Stimulated activated CD4-positive, alpha-beta T cell treated with anti-CD3 and anti-CD28 coated beads, Interleukin-4, amount 100 ng/mL, for 48 hours (primary cell): ENCODE data around the gene WFIKKN2.
"Not testable (repeated sequence)": the region's sequence is repeated elsewhere in the genome, so short reads cannot be mapped to it uniquely, and the experiment has no call there.

Source experiments
- DNase-seq, 2 donors: peaks; one replicate each; pipeline ENCODE4 v3.0.0-alpha.2; 2020; ENCODE audit warnings: low read depth in 2 of 2

WFIKKN2 gene

GRCh38 chr17:50853781-50854180 is 18.4 kb downstream of the WFIKKN2 start:
- no peak for DNase-seq

GRCh38 chr17:50855708-50856330 is 20.4 kb downstream of the WFIKKN2 start:
- no peak for DNase-seq

- DNase-seq: no peak
Measured at GRCh38 chr17:50856431-50856830, 21.0 kb downstream of the WFIKKN2 start.

DNA sequence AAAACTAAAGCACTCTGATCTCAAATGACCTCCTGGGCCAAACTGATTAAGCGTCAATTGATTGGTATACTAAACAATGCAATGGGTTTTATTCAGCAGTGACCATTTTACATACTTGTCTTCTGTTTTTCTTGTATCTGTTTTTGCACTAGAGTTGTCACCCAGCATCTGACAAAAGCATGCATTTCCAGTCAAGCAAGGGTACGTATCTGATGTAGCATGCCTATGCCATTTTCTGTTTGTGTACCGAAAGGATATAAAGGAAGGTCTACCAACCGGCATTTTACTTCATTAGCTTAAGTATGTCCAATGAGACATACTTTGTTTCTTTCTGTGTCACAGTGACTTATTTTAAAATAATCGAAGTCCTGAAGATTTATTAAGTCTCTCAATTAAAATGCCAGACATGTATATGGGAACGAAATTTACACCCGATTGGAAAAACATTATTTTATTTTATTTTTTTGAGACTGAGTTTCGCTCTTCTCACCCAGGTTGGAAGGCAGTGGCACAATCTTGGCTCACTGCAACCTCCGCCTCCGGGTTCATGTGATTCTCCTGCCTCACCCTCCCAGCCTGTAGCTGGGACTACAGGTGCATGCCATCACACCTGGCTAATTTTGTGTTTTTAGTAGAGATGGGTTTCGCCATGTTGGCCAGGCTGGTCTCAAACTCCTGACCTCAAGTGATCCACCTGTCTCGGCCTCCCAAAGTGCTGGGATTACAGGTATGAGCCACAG is 23.3 kb downstream of the WFIKKN2 start:
- DNase-seq: no peak

DNA sequence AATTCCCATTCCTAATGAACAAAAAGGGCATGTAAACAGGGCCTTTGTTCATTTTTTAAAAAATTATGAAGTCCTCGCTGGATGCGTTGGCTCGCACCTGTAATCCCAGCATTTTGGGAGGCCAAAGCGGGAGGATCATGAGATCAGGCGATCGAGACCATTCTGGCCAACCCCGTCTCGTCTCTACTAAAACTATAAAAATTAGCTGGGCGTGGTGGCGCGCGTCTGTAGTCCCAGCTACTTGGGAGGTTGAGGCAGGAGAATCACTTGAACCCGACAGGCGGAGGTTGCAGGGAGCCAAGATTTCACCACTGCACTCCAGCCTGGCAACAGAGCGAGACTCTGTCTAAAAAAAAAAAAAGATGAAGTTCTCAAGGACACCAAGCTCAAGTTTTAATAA is 24.3 kb downstream of the WFIKKN2 start:
- not testable (repeated sequence) for DNase-seq

DNA sequence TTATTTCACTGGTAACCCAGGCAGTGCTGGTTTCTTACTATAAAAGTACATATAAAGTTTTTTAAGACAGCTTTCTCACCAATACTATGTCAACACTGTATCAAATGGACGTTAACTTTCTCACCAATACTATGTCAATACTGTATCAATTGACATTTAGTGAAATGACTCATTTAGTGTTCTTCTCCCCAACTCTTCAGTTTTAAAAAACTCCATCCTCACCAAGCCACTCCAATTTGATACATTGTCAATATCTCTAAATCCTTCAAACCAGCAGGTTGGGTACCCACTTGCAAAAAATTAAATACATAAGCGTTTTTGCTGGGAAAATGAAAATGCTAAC is 25.9 kb downstream of the WFIKKN2 start:
- DNase-seq: no peak

DNA sequence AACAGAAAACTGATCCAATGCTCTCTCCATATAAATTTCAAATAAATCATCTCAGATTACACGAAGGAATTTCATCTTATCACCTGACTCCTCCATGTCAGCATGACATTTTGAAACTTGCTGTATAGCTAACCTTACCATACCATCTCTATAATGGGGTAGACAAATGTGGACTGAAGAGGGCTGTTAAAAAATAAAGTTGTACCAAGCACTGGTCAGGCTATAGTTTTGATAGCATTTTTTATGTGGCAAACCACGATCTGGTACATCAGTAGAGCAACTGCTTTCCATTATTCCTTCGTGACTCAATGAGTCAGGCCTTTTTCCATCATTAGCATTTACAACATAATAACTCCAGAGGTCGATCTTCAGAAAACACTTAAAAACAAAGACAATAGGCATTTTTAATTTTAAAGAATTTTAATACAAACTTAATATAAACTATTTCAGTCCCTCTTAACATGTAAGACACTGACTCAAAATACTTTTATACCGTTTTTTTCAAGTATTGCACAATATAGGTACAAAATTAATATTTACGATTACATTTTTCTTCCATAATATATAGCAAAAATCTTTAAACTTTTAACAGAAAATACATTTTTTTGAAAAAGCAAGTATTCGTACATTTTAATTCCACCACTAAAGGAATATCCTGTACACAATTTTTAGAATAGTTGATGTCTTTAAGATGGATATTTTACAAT is 26.6 kb downstream of the WFIKKN2 start:
- DNase-seq: no peak

DNA sequence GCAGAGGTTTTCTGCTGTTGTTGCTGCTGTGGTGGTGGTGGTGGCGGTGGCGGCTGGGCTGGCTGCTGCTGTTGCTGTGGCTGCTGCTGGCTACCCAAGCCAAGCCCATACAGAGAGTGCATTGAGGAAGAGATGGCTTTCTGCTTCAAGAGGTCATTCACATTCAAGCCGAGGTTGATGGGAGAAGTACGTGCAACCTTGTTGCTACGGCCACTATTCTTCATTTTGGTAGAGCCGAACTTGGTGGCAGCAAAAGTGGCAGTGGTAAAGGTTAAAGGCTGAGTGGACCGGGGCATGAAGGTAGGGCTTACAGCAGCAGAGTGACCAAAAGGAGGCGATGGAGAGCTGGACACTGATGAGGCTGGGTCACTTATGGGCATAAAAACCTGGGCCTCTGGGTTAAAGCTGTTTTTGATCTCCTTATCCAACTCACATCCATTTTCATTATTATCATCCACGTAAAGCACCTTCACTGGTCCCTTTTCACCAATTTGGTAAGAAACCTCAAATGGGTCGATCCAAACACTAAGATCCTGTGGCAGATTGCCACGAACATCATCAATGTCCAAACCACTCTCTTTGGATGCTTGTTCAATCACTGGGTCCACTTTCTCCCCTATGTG is 27.9 kb downstream of the WFIKKN2 start:
- DNase-seq: peak; percentile 32 to 35

DNA sequence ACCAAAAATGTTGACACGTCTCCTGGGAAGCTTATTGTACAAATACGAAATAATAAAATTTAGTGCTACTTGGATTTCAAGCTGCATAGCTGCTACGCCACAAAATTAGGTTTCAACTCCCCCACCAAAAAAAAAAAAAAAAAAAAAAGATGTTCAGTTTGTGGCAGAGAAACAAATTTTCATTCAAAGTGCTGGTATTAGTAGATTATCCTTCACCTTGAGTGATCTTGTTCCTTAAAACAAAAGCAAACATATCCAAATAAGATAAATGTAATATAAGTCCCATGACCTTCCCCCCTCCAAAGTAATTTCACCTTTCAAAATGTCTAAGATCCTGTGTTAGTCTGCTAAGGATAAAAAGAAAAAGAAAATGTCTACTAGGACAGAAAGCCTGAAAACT is 28.5 kb downstream of the WFIKKN2 start:
- no peak for DNase-seq

GRCh38 chr17:50864747-50865059 is 29.3 kb downstream of the WFIKKN2 start:
- DNase-seq: no peak

DNA sequence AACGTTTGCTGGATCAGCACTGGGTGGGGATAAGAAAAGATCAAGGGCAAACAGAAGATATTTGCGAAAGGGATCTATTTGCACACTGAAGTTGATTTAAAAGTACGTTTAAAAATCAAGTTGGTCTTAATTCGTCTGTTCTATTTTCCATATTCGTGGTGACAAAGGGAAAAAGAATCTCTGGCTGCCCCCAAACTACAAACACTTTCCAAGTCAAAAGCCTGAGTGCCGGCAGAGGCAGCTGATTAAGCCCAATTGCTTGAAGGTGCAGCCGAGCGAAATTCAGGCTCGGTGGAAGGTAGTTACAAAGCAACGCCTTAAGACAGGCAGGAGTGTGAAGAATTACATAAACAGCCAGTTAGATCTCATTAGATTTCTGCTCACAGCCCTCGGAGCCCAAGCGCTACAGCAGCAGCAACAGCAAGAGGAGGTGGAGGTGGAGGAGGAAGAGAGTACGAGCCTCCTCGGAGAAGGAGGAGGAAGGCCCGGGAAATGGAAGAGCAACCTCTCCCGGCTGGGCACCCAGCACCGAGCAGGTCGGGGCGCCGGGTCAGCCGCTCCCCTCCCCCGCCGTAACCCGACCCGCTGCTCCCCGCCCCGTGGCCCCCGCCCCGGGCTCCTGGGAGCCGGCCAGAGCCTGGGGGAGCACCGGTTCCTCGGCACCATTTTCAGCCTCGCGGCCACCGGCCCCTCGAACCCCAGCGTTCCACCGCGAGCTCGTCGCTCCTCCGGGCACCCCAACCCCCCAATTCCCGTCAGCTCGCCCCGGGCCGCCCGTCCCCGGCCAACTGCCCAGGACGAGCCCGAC is 29.9 kb downstream of the WFIKKN2 start:
- DNase-seq: peak; percentile 16 to 22

DNA sequence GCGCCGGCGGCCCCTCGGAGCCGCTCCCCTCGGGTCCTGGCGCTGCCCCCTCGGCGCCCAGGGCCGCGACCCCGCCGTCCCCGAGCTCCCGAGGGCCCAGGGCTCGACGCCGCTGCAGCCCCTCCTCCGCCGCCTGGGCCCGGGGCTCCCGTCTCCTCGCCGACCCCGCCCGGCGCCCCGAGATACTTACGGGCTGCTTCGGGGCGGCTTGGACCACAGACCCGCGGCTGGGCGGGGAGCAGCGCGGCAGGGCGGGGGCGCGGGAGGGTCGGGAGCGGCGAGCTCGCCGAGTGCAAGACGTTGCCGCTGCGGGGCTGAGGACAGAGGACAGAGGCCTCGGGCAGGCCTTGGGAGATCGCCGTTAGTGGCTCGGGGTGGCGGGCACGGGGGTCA is 30.5 kb downstream of the WFIKKN2 start:
- DNase-seq: no peak

DNA sequence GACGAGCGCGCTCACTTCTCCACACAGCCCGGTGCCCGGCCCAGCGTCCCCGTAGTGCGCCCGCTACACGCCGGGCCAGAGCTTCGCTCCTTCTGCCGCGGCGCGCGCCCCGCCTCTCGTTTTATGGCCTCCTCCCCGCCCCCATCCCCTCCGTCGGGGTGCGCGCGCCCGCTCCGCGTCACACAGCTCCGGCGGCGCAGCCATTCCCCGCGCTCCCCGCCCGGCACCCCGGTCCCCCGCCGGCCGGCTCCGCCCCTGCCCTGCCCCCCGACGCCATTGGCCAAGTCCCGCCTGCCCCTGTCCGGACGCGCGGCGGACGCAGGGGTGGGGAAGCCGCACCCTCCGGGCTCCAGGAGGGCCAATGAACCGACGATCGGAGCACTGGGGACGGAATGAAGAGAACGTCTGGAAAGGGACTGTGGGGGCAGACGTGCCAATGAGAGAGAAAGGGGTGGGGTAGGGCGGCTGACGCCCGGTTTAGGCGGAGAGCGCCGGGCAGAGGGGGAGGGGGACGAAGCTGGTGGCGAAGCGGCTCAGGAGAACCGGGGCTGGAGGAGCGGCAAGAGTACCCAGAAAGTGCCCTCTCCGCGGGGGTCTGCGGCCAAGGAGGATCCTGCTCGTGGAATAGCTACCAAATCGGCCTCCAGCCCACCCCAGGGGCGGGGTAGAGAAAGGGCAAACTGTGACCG is 31.0 kb downstream of the WFIKKN2 start, which contains the start of gene TOB1:
Gene TOB1, minus strand, starts transcription at position 94 of the 689 bp plus-strand sequence. CDS start 2,337 bp downstream, outside the sequence.
- peak; percentile 96 for DNase-seq

DNA sequence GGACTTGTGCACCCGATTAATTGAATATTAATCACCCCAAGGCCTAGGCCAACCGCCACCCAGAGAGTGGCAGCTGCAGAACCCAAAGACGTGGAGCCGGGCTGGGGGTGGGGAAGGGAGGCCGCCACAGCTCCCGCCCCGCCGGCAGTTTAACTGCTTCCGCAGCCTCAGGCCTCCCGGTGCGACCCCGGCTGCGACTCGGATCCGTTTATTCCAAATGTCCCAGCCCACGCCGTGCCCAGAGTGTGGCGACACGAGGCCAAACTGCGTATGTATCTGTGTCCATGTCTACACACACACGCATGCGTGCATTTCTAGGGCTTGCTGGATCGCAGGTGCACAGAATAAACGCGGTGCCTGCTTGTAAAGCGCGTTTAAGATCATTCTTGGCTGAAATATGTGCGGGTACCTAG is 31.6 kb downstream of the WFIKKN2 start:
- DNase-seq: peak; percentile 53 to 57

- peak; percentile 70 to 80 for DNase-seq
Measured at GRCh38 chr17:50867363-50868139, 32.2 kb downstream of the WFIKKN2 start.

- DNase-seq: no peak
Measured at GRCh38 chr17:50868140-50868438, 32.7 kb downstream of the WFIKKN2 start.

GRCh38 chr17:50868602-50869001 is 33.2 kb downstream of the WFIKKN2 start:
- DNase-seq: no peak

GRCh38 chr17:50871364-50871763 is 36.0 kb downstream of the WFIKKN2 start:
- no peak for DNase-seq

- no peak for DNase-seq
Measured at GRCh38 chr17:50871898-50872297, 36.5 kb downstream of the WFIKKN2 start.

DNA sequence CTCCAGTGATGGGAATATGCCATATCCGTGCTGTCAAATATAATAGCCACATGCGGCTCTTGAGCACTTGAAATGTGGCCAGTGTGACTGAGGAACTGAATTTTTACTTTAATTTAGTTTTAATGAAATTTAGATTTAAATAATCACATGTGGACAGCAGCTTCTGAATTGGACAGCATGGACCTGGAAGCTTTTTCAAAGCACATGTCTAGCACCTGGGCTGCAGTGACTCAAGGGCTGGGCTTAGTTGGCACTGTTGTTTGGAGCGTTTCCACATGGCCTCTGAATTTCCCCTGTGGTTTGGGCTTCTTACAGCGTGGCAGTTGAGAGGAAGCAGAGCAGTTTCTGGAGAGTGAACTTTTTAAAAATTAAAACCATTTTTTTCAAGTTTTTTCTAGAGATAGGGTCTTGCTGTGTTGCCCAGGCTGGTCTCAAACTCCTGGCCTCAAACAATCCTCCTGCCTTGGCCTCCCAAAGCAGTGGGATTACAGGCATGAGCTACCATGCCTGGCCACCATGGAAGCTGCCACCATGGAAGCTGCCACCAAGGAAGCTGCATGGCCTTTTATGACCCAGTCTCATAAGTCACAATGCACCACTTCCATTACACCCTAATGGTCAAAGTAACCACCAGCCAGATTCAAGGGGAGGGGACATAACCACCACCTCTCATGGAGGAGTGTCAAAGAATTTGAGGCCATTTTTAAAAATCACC is 37.5 kb downstream of the WFIKKN2 start:
- peak; percentile 8 to 19 for DNase-seq
